Chondrocyte (in vitro differentiated cells): ENCODE data around the gene SNTG2. TPM values are rescaled to one million over a fixed set of nuclear protein-coding genes. Genes with fewer than 3 reads are reported as not detected.

Experiments used
- DNase-seq: peaks from one replicate; pipeline ENCODE4 v3.0.0; 2021; ENCODE audit warnings: mixed read lengths, low spot score
- H3K27ac Mint-ChIP-seq: one replicate; pipeline ENCODE4 v1.8.0; 2021; ENCODE audit warnings: mild to moderate bottlenecking, moderate library complexity, mixed read lengths; ENCODE audit not compliant: unreplicated experiment
- H3K27me3 Mint-ChIP-seq: 2 replicates; pipeline ENCODE4 v1.8.0; 2021; ENCODE audit warnings: low read depth, mixed read lengths
- H3K36me3 Mint-ChIP-seq: 2 replicates; pipeline ENCODE4 v1.8.0; 2021; ENCODE audit warnings: low read depth, mixed read lengths
- H3K4me1 Mint-ChIP-seq: 2 replicates; pipeline ENCODE4 v1.8.0; 2021; ENCODE audit warnings: low read depth, mild to moderate bottlenecking, mixed read lengths
- H3K4me3 Mint-ChIP-seq: one replicate; pipeline ENCODE4 v1.8.0; 2021; ENCODE audit warnings: mild to moderate bottlenecking, moderate library complexity, mixed read lengths; ENCODE audit not compliant: unreplicated experiment
- H3K9me3 Mint-ChIP-seq: 2 replicates; pipeline ENCODE4 v1.8.0; 2021; ENCODE audit warnings: low read depth, mixed read lengths
- CTCF ChIP-seq: fragments of 200-600 bp; sonication (generic); IDR thresholded peaks from 2 replicates; pipeline ENCODE4 v1.5.0; 2021; ENCODE audit warnings: antibody characterized with exemption, mild to moderate bottlenecking, moderate library complexity
- total RNA-seq: library from RNA; stranded (reverse); gene quantifications from 3 replicates; pipeline ENCODE4 v1.2.1, GENCODE V29; 2021

SNTG2 gene
- total RNA-seq, 1 donor from 2014 or later, result not detected

DNA sequence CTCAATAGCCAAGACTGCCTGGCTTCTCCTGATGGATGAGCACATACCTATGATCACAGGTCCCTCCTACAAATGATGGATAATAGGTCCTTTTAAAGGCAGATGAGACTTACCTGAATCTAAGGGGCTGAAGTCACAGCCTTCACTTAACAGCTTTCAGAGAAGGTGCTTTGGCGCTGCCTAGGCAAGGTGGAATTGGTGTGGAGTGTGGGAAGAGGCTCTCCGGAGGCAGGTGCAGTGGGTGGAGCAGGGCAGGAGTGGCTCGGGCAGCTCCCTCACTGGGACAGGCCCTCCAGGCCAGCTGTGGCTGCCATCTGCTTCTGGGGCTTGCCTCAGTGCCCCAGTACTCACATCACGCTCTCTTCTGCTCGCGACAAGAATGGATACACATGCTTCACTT, 363.6 kb downstream of the SNTG2 start:
- Mint-ChIP-seq H3K4me1 (peaks cover 6% of the 10 kb centered on the region), H3K9me3 (no peaks in the 10 kb centered on the region), H3K27ac (no peak overlapping the region), H3K27me3 (peaks cover 16% of the 10 kb centered on the region), H3K36me3 (no peaks in the 10 kb centered on the region), H3K4me3 (no peak overlapping the region)
- DNase-seq, result no peak
- no peak for TF ChIP-seq CTCF

- Mint-ChIP-seq H3K9me3 (no peaks in the 10 kb centered on the region), H3K27ac (no peak overlapping the region), H3K4me1 (peaks cover 6% of the 10 kb centered on the region)
These were observed 367.8 kb downstream of the SNTG2 start for GRCh38 chr2:1318366-1319009.

GRCh38 chr2:1319393-1319792, 368.7 kb downstream of the SNTG2 start:
- TF ChIP-seq CTCF, result no peak
- no peaks in the 10 kb centered on the region for H3K36me3 Mint-ChIP-seq
- no peak for DNase-seq
- no peaks in the 10 kb centered on the region for H3K9me3 Mint-ChIP-seq
- H3K27me3 Mint-ChIP-seq, result peaks cover 16% of the 10 kb centered on the region
- H3K27ac Mint-ChIP-seq, result no peak overlapping the region
- H3K4me1 Mint-ChIP-seq, result peaks cover 6% of the 10 kb centered on the region
- H3K4me3 Mint-ChIP-seq, result no peak overlapping the region

More at GRCh38 chr2:1318366-1319009, 367.8 kb downstream of the SNTG2 start:
- no peak for DNase-seq
- TF ChIP-seq CTCF, result no peak
- Mint-ChIP-seq H3K36me3 (no peaks in the 10 kb centered on the region), H3K27me3 (peaks cover 16% of the 10 kb centered on the region), H3K4me3 (peak overlapping the region; percentile 32)

- Mint-ChIP-seq H3K4me1 (peaks cover 6% of the 10 kb centered on the region), H3K9me3 (no peaks in the 10 kb centered on the region), H3K4me3 (no peak overlapping the region), H3K36me3 (no peaks in the 10 kb centered on the region), H3K27me3 (peaks cover 12% of the 10 kb centered on the region), H3K27ac (no peak overlapping the region)
- no peak for TF ChIP-seq CTCF
- DNase-seq, result no peak
These were observed 370.7 kb downstream of the SNTG2 start for GRCh38 chr2:1321321-1321720.

- Mint-ChIP-seq H3K4me1 (no peaks in the 10 kb centered on the region), H3K27me3 (peaks cover 1% of the 10 kb centered on the region), H3K36me3 (no peaks in the 10 kb centered on the region), H3K4me3 (no peak overlapping the region), H3K9me3 (no peaks in the 10 kb centered on the region), H3K27ac (no peak overlapping the region)
- no peak for DNase-seq
- no peak for TF ChIP-seq CTCF
These were observed 374.2 kb downstream of the SNTG2 start for GRCh38 chr2:1324884-1325283.
